ENCODE results near the gene TRIM71. TPM values are rescaled to one million over a fixed set of nuclear protein-coding genes. Genes with fewer than 3 reads are reported as not detected.

TRIM71 gene
- total RNA-seq, 1 donor from 2014 or later: 106 TPM

- H3K27me3 ChIP-seq: no peaks in the 10 kb centered on the region
- Mint-ChIP-seq H3K27ac (peak overlapping the region; percentile 60), H3K9me3 (no peaks in the 10 kb centered on the region), H3K4me3 (peak overlapping the region; percentile 18), H3K4me1 (peaks cover 32% of the 10 kb centered on the region), H3K36me3 (no peaks in the 10 kb centered on the region), H3K27me3 (ENCODE audit: insufficient read depth, low read depth) (peaks cover 4% of the 10 kb centered on the region)
- no peak overlapping the region for H2AFZ ChIP-seq (replicated peaks)
- H3K27ac ChIP-seq: no peak overlapping the region
- H3K9me3 ChIP-seq (ENCODE audit: low read depth): no peaks in the 10 kb centered on the region
- H3K9ac ChIP-seq: no peak overlapping the region
- peaks cover 41% of the 10 kb centered on the region for H3F3A ChIP-seq (ENCODE audit: low read depth)
- H3K4me2 ChIP-seq: no peak overlapping the region
- H3K79me2 ChIP-seq (ENCODE audit: low read depth): peaks cover 54% of the 10 kb centered on the region
- no peaks in the 10 kb centered on the region for H3K36me3 ChIP-seq
- H3K4me3 ChIP-seq: no peak overlapping the region
- no peak for DNase-seq (ENCODE audit: low spot score)
- TF ChIP-seq CTCF (IDR thresholded peaks at IDR 0.05) (no peak), EZH2 (IDR thresholded peaks at IDR 0.05) (no peak), EZH2phosphoT487 (IDR thresholded peaks at IDR 0.05) (no peak)
- H3K4me1 ChIP-seq: peaks cover 32% of the 10 kb centered on the region
- H4K20me1 ChIP-seq (ENCODE audit: low read depth): peaks cover 9% of the 10 kb centered on the region
Measured at GRCh38 chr3:32813180-32813579, 4.6 kb upstream of the TRIM71 start.

GRCh38 chr3:32814361-32814760 is 3.4 kb upstream of the TRIM71 start:
- peak overlapping the region; percentile 98 for H3K4me3 ChIP-seq
- H3K36me3 ChIP-seq: no peaks in the 10 kb centered on the region
- no peak overlapping the region for H3K9ac ChIP-seq
- Mint-ChIP-seq H3K9me3 (no peaks in the 10 kb centered on the region), H3K4me1 (peaks cover 36% of the 10 kb centered on the region), H3K36me3 (peaks cover 7% of the 10 kb centered on the region), H3K4me3 (peak overlapping the region; percentile 95), H3K27ac (peak overlapping the region; percentile 48), H3K27me3 (ENCODE audit: insufficient read depth, low read depth) (peaks cover 4% of the 10 kb centered on the region)
- H3K79me2 ChIP-seq (ENCODE audit: low read depth): peaks cover 65% of the 10 kb centered on the region
- H2AFZ ChIP-seq (replicated peaks): peak overlapping the region; percentile 15
- H3K27me3 ChIP-seq: no peaks in the 10 kb centered on the region
- H3F3A ChIP-seq (ENCODE audit: low read depth): peaks cover 42% of the 10 kb centered on the region
- no peaks in the 10 kb centered on the region for H3K9me3 ChIP-seq (ENCODE audit: low read depth)
- peak; percentile 22 for DNase-seq (ENCODE audit: low spot score)
- peaks cover 32% of the 10 kb centered on the region for H3K4me1 ChIP-seq
- TF ChIP-seq EZH2 (IDR thresholded peaks at IDR 0.05): no peak
- TF ChIP-seq EZH2phosphoT487 (IDR thresholded peaks at IDR 0.05): no peak
- TF ChIP-seq CTCF (IDR thresholded peaks at IDR 0.05): no peak
- H3K4me2 ChIP-seq: peak overlapping the region; percentile 99
- peaks cover 19% of the 10 kb centered on the region for H4K20me1 ChIP-seq (ENCODE audit: low read depth)
- no peak overlapping the region for H3K27ac ChIP-seq

- H3K4me1 ChIP-seq: peaks cover 41% of the 10 kb centered on the region
- H3K36me3 ChIP-seq: no peaks in the 10 kb centered on the region
- peaks cover 81% of the 10 kb centered on the region for H3K79me2 ChIP-seq (ENCODE audit: low read depth)
- H3K4me3 ChIP-seq: peak overlapping the region; percentile 98
- Mint-ChIP-seq H3K9me3 (no peaks in the 10 kb centered on the region), H3K27me3 (ENCODE audit: insufficient read depth, low read depth) (peaks cover 8% of the 10 kb centered on the region), H3K4me3 (peak overlapping the region; percentile 95), H3K27ac (peak overlapping the region; percentile 97), H3K4me1 (peaks cover 47% of the 10 kb centered on the region), H3K36me3 (peaks cover 13% of the 10 kb centered on the region)
- H3K27me3 ChIP-seq: no peaks in the 10 kb centered on the region
- peaks cover 51% of the 10 kb centered on the region for H3F3A ChIP-seq (ENCODE audit: low read depth)
- peak overlapping the region; percentile 99 for H3K4me2 ChIP-seq
- H3K27ac ChIP-seq: peak overlapping the region; percentile 100
- no peaks in the 10 kb centered on the region for H3K9me3 ChIP-seq (ENCODE audit: low read depth)
- no peak overlapping the region for H2AFZ ChIP-seq (replicated peaks)
- peaks cover 35% of the 10 kb centered on the region for H4K20me1 ChIP-seq (ENCODE audit: low read depth)
- DNase-seq (ENCODE audit: low spot score): peak; percentile 60
- peak overlapping the region; percentile 46 for H3K9ac ChIP-seq
- TF ChIP-seq EZH2phosphoT487 (IDR thresholded peaks at IDR 0.05) (no peak), EZH2 (IDR thresholded peaks at IDR 0.05) (no peak), CTCF (IDR thresholded peaks at IDR 0.05) (no peak)
Measured at GRCh38 chr3:32815841-32816438, 1.9 kb upstream of the TRIM71 start.
